Gastroesophageal sphincter (tissue), 3 donors: ENCODE measurements around the gene SH3RF3.

ENCODE experiments used
- CTCF ChIP-seq, 4 experiments: fragments of 200-600 bp in 2 of 4; fragments of 450-650 bp in 2 of 4; sonication (generic) in 1 of 4; IDR thresholded peaks; one replicate each; pipeline ENCODE4 v1.5.1; 2017 to 2019; ENCODE audit warnings: antibody characterized with exemption in 4 of 4, mild to moderate bottlenecking in 2 of 4, moderate library complexity in 2 of 4
- EP300 ChIP-seq: sonication (generic); formaldehyde crosslinking; IDR thresholded peaks from one replicate; pipeline ENCODE4 v1.6.1; 2017; ENCODE audit warnings: antibody characterized with exemption, mild to moderate bottlenecking
- POLR2A ChIP-seq, 2 donors: fragments of 450-650 bp; IDR thresholded peaks; one replicate each; pipeline ENCODE4 v1.6.1; 2017; ENCODE audit warnings: antibody characterized with exemption in 2 of 2, mild to moderate bottlenecking in 2 of 2, moderate library complexity in 1 of 2
- POLR2AphosphoS5 ChIP-seq: sonication (generic); formaldehyde crosslinking; IDR thresholded peaks from one replicate; pipeline ENCODE4 v1.6.1; 2017; ENCODE audit warnings: antibody characterized with exemption

GRCh38 chr2:109513230-109513629 lies 384.2 kb downstream of the SH3RF3 start:
- no peak for TF ChIP-seq CTCF (IDR thresholded peaks at IDR 0.05)
- no peak for TF ChIP-seq POLR2AphosphoS5
- TF ChIP-seq POLR2A (IDR thresholded peaks at IDR 0.05), result no peak
- TF ChIP-seq EP300, result no peak
